Transverse colon (tissue), 4 donors: ENCODE results near the gene MMP24OS. TPM values are rescaled to one million over a fixed set of nuclear protein-coding genes. Genes with fewer than 3 reads are reported as not detected.

Experiments used
- DNase-seq: peaks from one replicate; pipeline ENCODE4 v3.0.0-alpha.2; 2019
- H3K27ac ChIP-seq, 4 donors: fragments of 200-600 bp; sonication (generic); 2 replicates each; pipeline ENCODE4 v1.5.1; 2016 to 2018; ENCODE audit warnings: inconsistent platforms in 4 of 4
- H3K27me3 ChIP-seq: fragments of 200-600 bp; sonication (generic); 2 replicates; pipeline ENCODE4 v1.5.1; 2017; ENCODE audit warnings: inconsistent platforms
- H3K36me3 ChIP-seq, 4 donors: fragments of 200-600 bp; sonication (generic); 2 replicates each; pipeline ENCODE4 v1.5.1; 2017 to 2019; ENCODE audit warnings: inconsistent platforms in 4 of 4
- H3K4me1 ChIP-seq, 4 donors: fragments of 200-600 bp; sonication (generic); 2 replicates each; pipeline ENCODE4 v1.5.1; 2017 to 2020; ENCODE audit warnings: inconsistent platforms in 4 of 4
- H3K4me3 ChIP-seq, 4 donors: fragments of 200-600 bp; sonication (generic); 1 replicate in 1 of 4; 2 replicates in 3 of 4; pipeline versions ENCODE4 v1.5.1 to v1.6.1; 2017 to 2019; ENCODE audit warnings: inconsistent platforms in 4 of 4
- H3K9me3 ChIP-seq, 2 donors: fragments of 200-600 bp; sonication (generic); 2 replicates each; pipeline ENCODE4 v1.5.1; 2017 to 2019; ENCODE audit warnings: inconsistent platforms in 2 of 2
- EP300 ChIP-seq: sonication (generic); formaldehyde crosslinking; IDR thresholded peaks from one replicate; pipeline ENCODE4 v1.6.1; 2017; ENCODE audit warnings: antibody characterized with exemption, low read depth
- POLR2A ChIP-seq: fragments of 450-650 bp; IDR thresholded peaks from one replicate; pipeline ENCODE4 v1.6.1; 2016; ENCODE audit warnings: antibody characterized with exemption, mild to moderate bottlenecking, moderate library complexity
- POLR2AphosphoS5 ChIP-seq, 3 donors: sonication (generic); formaldehyde crosslinking; IDR thresholded peaks; one replicate each; pipeline ENCODE4 v1.6.1; 2016; ENCODE audit warnings: antibody characterized with exemption in 3 of 3
- WGBS, 2 donors: methylation state at CpG; one replicate each; pipeline ENCODE4 v1.1.5; 2018; ENCODE audit warnings: low coverage in 1 of 2; 5-methylcytosine and 5-hydroxymethylcytosine counted together
- in situ Hi-C, 4 donors: fragments of 200-750 bp; cut with MboI; loops; one replicate each; pipeline versions ENCODE4 v1.15.0 to v1.15.1; 2017; ENCODE audit warnings: low sequenced_read_pairs in 3 of 4, low pct_ligation_motif_present in 1 of 4, low pct_unique_long_range_greater_than_20kb in 1 of 4
- intact Hi-C: fragments of 100-400 bp; cut with DNase I; formaldehyde crosslinking; loops from one replicate; pipeline ENCODE4 v1.15.1; 2023; ENCODE audit warnings: low total_unique reads
- total RNA-seq, 4 donors: library from RNA; depleted of rRNA; stranded (reverse); fragments of >200 nt; gene quantifications; one replicate each; pipeline ENCODE4 v1.1.0, GENCODE V29; 2016
- TF ChIP-seq, protein P1 (sequence below), 5 experiments: fragments of 200-600 bp in 3 of 5; fragments of 450-650 bp in 2 of 5; sonication (generic) in 3 of 5; IDR thresholded peaks; 1 replicate in 2 of 5; 2 replicates in 3 of 5; pipeline ENCODE4 v1.5.1; 2016 to 2017; ENCODE audit warnings: antibody characterized with exemption in 5 of 5, inconsistent platforms in 3 of 5, mild to moderate bottlenecking in 2 of 5, moderate library complexity in 1 of 5

The MMP24OS gene
- total RNA-seq, 4 donors from 2014 or later, result 32.4 to 81.1 (median 47.9) TPM

GRCh38 chr20:35267092-35267491, 10.8 kb downstream of the MMP24OS start:
- intact Hi-C loops, result no loop called here
- Histone ChIP-seq H3K27me3 (no peaks in the 10 kb centered on the region), H3K4me1 (peaks cover 10 to 29% (median 17%) of the 10 kb centered on the region in 4 donors), H3K4me3 (no peak overlapping the region), H3K27ac (no peak overlapping the region), H3K36me3 (no peaks in the 10 kb centered on the region), H3K9me3 (no peaks in the 10 kb centered on the region)
- DNase-seq, result no peak
- in situ Hi-C loops, result loop anchor here in 2 of 4 donors (10.0 to 25.0 kb wide), 2 partner anchors 122 to 430 kb away; partner anchors contain the start of genes EDEM2 (in 1 of the 2) and NCOA6 (in 1 of the 2)
- WGBS, 2 donors, result 95% methylated on average over 16 of the region's 16 CpGs; no CpG with 5 or more reads in 1 of the 2 donors
- TF ChIP-seq EP300 (no peak), POLR2A (no peak), POLR2AphosphoS5 (IDR thresholded peaks at IDR 0.05) (no peak)
- TF ChIP-seq, protein P1, sequence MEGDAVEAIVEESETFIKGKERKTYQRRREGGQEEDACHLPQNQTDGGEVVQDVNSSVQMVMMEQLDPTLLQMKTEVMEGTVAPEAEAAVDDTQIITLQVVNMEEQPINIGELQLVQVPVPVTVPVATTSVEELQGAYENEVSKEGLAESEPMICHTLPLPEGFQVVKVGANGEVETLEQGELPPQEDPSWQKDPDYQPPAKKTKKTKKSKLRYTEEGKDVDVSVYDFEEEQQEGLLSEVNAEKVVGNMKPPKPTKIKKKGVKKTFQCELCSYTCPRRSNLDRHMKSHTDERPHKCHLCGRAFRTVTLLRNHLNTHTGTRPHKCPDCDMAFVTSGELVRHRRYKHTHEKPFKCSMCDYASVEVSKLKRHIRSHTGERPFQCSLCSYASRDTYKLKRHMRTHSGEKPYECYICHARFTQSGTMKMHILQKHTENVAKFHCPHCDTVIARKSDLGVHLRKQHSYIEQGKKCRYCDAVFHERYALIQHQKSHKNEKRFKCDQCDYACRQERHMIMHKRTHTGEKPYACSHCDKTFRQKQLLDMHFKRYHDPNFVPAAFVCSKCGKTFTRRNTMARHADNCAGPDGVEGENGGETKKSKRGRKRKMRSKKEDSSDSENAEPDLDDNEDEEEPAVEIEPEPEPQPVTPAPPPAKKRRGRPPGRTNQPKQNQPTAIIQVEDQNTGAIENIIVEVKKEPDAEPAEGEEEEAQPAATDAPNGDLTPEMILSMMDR (IDR thresholded peaks at IDR 0.05), result no peak

DNA sequence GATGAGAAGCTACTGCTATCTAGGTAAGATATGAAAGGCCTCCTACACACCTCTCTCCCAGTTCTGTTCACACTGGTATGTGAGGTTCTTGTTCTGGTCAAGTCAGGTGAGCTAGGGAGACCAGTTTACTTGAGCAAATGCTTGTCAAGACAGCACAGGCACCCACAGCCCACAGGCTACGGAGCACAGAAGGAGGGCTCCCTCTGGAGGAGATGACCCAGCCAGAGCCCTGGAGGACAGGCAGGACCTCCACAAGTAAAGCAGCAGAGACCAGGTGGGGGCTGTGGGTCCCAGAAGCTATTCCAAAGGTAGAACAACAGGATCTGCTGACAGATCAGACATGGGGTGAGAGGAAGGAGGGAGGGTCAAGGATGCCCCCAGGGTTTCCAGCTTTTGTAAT, 13.2 kb downstream of the MMP24OS start:
- Histone ChIP-seq H3K4me1 (peaks cover 10 to 28% (median 16%) of the 10 kb centered on the region in 4 donors), H3K4me3 (no peak overlapping the region), H3K27ac (no peak overlapping the region), H3K9me3 (no peaks in the 10 kb centered on the region), H3K36me3 (no peaks in the 10 kb centered on the region), H3K27me3 (no peaks in the 10 kb centered on the region)
- in situ Hi-C loops, result loop anchor here in 2 of 4 donors (10.0 to 25.0 kb wide), 2 partner anchors 120 to 427 kb away; partner anchors contain the start of genes EDEM2 (in 1 of the 2) and NCOA6 (in 1 of the 2)
- TF ChIP-seq POLR2AphosphoS5 (IDR thresholded peaks at IDR 0.05) (no peak), EP300 (no peak), POLR2A (no peak)
- TF ChIP-seq, protein P1 (IDR thresholded peaks at IDR 0.05), result no peak
- intact Hi-C loops, result no loop called here
- DNase-seq, result no peak
- WGBS, 2 donors, result 55% methylated on average over 1 of the region's 1 CpG; no CpG with 5 or more reads in 1 of the 2 donors

GRCh38 chr20:35263532-35264341, 14.2 kb downstream of the MMP24OS start:
- no peaks in the 10 kb centered on the region for H3K9me3 ChIP-seq
- 0 to 66% methylated on average over 1 to 17 of the region's 17 CpGs for WGBS, 2 donors
- no peaks in the 10 kb centered on the region for H3K36me3 ChIP-seq
- no peaks in the 10 kb centered on the region for H3K27me3 ChIP-seq
- TF ChIP-seq, protein P1 (IDR thresholded peaks at IDR 0.05), result no peak
- TF ChIP-seq POLR2AphosphoS5 (IDR thresholded peaks at IDR 0.05) (no peak), POLR2A (no peak)
- H3K4me1 ChIP-seq, result peaks cover 10 to 18% (median 14%) of the 10 kb centered on the region in 4 donors
- in situ Hi-C loops (loop anchor here in 2 of 4 donors (10.0 to 25.0 kb wide), 2 partner anchors 119 to 426 kb away; partner anchors contain the start of genes EDEM2 (in 1 of the 2) and NCOA6 (in 1 of the 2)), intact Hi-C loops (no loop called here)
- no peak for DNase-seq
- H3K27ac ChIP-seq, result peak overlapping the region; percentile 53 to 76 (median 73)
- H3K4me3 ChIP-seq, result no peak overlapping the region
